Measurements from ENCODE around the gene VWF. TPM values are rescaled to one million over a fixed set of nuclear protein-coding genes. Genes with fewer than 3 reads are reported as not detected.

Gene VWF
- total and polyA plus RNA-seq, 2 experiments from 2014 or later: 0.42 to 0.56 TPM

DNA sequence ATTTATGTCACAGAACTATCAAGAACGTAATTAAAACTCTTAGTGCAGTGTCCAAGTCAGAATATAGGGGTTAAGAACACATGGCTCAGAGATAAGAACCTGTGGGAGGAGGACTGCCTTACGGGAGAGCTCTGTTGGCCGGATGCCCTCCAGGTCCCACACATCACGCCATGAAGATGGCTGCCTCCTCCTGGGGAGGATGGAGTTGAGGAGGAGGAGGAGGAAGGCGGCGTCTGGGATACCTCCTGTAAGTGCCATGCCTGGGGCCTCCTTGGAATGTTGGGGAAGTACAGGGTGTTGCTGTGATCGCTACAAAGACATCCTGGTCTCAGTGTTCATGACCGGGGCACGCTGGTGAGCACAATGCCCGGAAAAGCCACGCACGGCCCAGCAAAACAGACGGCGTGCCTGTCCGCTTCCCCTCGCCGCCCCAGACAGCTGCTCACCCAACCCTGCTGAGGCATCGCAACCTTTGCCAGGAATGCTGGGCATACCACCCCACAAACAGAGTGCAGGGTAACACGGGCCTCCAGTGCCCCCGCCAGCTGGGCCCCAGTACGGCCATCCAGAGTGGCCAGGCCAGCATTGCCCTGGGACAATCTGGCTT, 47.0 kb upstream of the VWF start:
- Histone ChIP-seq H3K4me2 (no peak overlapping the region), H3K27me3 (ENCODE audit: insufficient read depth) (no peaks in the 10 kb centered on the region), H3F3A (replicated peaks; ENCODE audit: low read depth) (no peaks in the 10 kb centered on the region), H3K4me3 (no peak overlapping the region), H2AFZ (no peak overlapping the region), H3K4me1 (ENCODE audit: insufficient read depth) (no peaks in the 10 kb centered on the region), H3K36me3 (ENCODE audit: insufficient read depth) (no peaks in the 10 kb centered on the region), H3K79me2 (replicated peaks; ENCODE audit: insufficient read depth) (no peaks in the 10 kb centered on the region), H3K27ac (ENCODE audit: low read depth) (no peak overlapping the region), H4K20me1 (replicated peaks; ENCODE audit: insufficient read depth) (no peaks in the 10 kb centered on the region), H3K9me2 (ENCODE audit: insufficient read depth) (peaks cover 2% of the 10 kb centered on the region; the same call in 1 of the 2 replicates)
- ATAC-seq (no peak), DNase-seq (ENCODE audit: low spot score) (no peak)
- Mint-ChIP-seq H3K27me3 (ENCODE audit: insufficient read depth, low read depth, poor library complexity) (no peaks in the 10 kb centered on the region), H3K9me3 (no peaks in the 10 kb centered on the region; the same call in 2 of the 3 replicates), H3K4me1 (no peaks in the 10 kb centered on the region), H3K4me3 (no peak overlapping the region), H3K27ac (no peak overlapping the region), H3K36me3 (ENCODE audit: low read depth) (no peaks in the 10 kb centered on the region)
- no peak for TF ChIP-seq ZNF331 (CRISPR knock-in tag; IDR thresholded peaks at IDR 0.05; ENCODE audit: low read depth)
- no peak for TF ChIP-seq CTCF (conservative IDR thresholded peaks at IDR 0.05; ENCODE audit: low read depth in 2 of 2)
- TF ChIP-seq EZH2 (IDR thresholded peaks at IDR 0.05; ENCODE audit: low read depth, unreplicated experiment): no peak
- TF ChIP-seq CREB1 (CRISPR knock-in tag; IDR thresholded peaks at IDR 0.05; ENCODE audit: low read depth): no peak
- TF ChIP-seq, protein P1, sequence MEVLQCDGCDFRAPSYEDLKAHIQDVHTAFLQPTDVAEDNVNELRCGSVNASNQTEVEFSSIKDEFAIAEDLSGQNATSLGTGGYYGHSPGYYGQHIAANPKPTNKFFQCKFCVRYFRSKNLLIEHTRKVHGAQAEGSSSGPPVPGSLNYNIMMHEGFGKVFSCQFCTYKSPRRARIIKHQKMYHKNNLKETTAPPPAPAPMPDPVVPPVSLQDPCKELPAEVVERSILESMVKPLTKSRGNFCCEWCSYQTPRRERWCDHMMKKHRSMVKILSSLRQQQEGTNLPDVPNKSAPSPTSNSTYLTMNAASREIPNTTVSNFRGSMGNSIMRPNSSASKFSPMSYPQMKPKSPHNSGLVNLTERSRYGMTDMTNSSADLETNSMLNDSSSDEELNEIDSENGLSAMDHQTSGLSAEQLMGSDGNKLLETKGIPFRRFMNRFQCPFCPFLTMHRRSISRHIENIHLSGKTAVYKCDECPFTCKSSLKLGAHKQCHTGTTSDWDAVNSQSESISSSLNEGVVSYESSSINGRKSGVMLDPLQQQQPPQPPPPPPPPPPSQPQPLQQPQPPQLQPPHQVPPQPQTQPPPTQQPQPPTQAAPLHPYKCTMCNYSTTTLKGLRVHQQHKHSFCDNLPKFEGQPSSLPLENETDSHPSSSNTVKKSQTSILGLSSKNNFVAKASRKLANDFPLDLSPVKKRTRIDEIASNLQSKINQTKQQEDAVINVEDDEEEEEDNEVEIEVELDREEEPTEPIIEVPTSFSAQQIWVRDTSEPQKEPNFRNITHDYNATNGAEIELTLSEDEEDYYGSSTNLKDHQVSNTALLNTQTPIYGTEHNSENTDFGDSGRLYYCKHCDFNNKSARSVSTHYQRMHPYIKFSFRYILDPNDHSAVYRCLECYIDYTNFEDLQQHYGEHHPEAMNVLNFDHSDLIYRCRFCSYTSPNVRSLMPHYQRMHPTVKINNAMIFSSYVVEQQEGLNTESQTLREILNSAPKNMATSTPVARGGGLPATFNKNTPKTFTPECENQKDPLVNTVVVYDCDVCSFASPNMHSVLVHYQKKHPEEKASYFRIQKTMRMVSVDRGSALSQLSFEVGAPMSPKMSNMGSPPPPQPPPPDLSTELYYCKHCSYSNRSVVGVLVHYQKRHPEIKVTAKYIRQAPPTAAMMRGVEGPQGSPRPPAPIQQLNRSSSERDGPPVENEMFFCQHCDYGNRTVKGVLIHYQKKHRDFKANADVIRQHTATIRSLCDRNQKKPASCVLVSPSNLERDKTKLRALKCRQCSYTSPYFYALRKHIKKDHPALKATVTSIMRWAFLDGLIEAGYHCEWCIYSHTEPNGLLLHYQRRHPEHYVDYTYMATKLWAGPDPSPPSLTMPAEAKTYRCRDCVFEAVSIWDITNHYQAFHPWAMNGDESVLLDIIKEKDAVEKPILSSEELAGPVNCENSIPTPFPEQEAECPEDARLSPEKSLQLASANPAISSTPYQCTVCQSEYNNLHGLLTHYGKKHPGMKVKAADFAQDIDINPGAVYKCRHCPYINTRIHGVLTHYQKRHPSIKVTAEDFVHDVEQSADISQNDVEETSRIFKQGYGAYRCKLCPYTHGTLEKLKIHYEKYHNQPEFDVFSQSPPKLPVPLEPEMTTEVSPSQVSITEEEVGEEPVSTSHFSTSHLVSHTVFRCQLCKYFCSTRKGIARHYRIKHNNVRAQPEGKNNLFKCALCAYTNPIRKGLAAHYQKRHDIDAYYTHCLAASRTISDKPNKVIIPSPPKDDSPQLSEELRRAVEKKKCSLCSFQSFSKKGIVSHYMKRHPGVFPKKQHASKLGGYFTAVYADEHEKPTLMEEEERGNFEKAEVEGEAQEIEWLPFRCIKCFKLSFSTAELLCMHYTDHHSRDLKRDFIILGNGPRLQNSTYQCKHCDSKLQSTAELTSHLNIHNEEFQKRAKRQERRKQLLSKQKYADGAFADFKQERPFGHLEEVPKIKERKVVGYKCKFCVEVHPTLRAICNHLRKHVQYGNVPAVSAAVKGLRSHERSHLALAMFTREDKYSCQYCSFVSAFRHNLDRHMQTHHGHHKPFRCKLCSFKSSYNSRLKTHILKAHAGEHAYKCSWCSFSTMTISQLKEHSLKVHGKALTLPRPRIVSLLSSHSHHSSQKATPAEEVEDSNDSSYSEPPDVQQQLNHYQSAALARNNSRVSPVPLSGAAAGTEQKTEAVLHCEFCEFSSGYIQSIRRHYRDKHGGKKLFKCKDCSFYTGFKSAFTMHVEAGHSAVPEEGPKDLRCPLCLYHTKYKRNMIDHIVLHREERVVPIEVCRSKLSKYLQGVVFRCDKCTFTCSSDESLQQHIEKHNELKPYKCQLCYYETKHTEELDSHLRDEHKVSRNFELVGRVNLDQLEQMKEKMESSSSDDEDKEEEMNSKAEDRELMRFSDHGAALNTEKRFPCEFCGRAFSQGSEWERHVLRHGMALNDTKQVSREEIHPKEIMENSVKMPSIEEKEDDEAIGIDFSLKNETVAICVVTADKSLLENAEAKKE (CRISPR knock-in tag; IDR thresholded peaks at IDR 0.05): no peak
- TF ChIP-seq NANOG (IDR thresholded peaks at IDR 0.05; ENCODE audit: borderline replicate concordance): no peak
- TF ChIP-seq ETS1 (IDR thresholded peaks at IDR 0.05): no peak
- TF ChIP-seq JUNB (IDR thresholded peaks at IDR 0.05; ENCODE audit: unreplicated experiment): no peak
- TF ChIP-seq EZH2phosphoT487 (IDR thresholded peaks at IDR 0.05; ENCODE audit: unreplicated experiment): no peak
- no peak for TF ChIP-seq STAT1 (IDR thresholded peaks at IDR 0.05; ENCODE audit: unreplicated experiment)
- no peak for TF ChIP-seq POLR2AphosphoS5 (IDR thresholded peaks at IDR 0.05; ENCODE audit: low read depth)
- TF ChIP-seq ZNF114 (CRISPR knock-in tag; IDR thresholded peaks at IDR 0.05): no peak
- TF ChIP-seq, protein P2, sequence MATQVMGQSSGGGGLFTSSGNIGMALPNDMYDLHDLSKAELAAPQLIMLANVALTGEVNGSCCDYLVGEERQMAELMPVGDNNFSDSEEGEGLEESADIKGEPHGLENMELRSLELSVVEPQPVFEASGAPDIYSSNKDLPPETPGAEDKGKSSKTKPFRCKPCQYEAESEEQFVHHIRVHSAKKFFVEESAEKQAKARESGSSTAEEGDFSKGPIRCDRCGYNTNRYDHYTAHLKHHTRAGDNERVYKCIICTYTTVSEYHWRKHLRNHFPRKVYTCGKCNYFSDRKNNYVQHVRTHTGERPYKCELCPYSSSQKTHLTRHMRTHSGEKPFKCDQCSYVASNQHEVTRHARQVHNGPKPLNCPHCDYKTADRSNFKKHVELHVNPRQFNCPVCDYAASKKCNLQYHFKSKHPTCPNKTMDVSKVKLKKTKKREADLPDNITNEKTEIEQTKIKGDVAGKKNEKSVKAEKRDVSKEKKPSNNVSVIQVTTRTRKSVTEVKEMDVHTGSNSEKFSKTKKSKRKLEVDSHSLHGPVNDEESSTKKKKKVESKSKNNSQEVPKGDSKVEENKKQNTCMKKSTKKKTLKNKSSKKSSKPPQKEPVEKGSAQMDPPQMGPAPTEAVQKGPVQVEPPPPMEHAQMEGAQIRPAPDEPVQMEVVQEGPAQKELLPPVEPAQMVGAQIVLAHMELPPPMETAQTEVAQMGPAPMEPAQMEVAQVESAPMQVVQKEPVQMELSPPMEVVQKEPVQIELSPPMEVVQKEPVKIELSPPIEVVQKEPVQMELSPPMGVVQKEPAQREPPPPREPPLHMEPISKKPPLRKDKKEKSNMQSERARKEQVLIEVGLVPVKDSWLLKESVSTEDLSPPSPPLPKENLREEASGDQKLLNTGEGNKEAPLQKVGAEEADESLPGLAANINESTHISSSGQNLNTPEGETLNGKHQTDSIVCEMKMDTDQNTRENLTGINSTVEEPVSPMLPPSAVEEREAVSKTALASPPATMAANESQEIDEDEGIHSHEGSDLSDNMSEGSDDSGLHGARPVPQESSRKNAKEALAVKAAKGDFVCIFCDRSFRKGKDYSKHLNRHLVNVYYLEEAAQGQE (IDR thresholded peaks at IDR 0.05; ENCODE audit: unreplicated experiment): no peak
